ENCODE data around the gene SEPHS2.
A peak's percentile ranks its signal among the peaks of the same experiment; 100 is the strongest.
"Not testable (repeated sequence)": the region's sequence is repeated elsewhere in the genome, so short reads cannot be mapped to it uniquely, and the experiment has no call there.

SEPHS2 gene

DNA sequence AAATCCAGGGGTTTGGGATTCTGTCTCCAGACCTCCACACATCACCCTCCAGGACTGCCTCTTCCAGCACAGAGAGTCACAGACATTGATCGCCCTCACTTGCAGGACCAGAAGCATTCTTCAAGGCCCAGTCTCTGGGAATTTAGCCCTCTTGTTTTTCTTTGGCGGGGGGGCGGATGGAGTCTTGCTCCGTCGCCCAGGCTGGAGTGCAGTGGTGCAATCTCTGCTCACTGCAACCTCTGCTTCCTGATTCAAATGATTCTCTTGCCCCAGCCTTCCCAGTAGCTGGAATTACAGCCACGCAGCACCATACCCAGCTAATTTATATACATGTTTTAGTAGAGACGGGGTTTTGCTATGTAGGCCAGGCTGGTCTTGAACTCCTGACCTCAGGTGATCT is 18.4 kb upstream of the SEPHS2 start:
- DNase-seq: no peak

DNA sequence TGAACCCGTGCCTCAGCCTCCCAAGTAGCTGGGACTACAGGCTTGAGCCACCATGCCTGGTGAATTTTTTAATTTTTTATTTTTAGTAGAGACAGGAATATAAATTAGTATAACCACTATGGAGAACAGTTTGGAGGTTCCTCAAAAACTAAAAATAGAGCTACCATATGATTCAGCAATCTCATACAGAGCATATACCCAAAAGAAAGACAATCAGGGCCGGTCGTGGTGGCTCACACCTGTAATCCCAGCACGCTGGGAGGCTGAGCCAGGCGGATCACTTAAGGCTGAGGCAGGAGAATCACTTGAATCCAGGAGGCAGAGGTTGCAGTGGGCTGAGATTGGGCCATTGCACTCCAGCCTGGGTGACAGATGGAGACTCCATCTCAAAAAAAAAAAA is 15.8 kb upstream of the SEPHS2 start:
- DNase-seq: not testable (repeated sequence)

DNA sequence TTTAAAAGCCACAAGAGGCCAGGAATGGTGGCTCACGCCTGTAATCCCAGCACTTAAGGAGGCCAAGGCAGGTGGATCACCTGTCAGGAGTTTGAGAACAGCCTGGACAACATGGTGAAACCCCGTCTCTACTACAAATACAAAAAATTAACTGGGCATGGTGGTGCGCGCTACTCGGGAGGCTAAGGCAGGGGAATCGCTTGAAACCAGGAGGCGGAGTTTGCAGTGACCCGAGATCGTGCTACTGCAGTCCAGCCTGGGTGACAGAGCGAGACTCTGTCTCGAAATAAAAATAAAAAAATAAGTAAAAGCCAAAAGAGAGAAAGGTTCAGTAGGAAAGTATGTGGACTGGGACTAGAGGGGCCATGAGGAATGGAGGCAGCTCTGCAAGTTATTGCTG is 13.8 kb upstream of the SEPHS2 start:
- DNase-seq: no peak

DNA sequence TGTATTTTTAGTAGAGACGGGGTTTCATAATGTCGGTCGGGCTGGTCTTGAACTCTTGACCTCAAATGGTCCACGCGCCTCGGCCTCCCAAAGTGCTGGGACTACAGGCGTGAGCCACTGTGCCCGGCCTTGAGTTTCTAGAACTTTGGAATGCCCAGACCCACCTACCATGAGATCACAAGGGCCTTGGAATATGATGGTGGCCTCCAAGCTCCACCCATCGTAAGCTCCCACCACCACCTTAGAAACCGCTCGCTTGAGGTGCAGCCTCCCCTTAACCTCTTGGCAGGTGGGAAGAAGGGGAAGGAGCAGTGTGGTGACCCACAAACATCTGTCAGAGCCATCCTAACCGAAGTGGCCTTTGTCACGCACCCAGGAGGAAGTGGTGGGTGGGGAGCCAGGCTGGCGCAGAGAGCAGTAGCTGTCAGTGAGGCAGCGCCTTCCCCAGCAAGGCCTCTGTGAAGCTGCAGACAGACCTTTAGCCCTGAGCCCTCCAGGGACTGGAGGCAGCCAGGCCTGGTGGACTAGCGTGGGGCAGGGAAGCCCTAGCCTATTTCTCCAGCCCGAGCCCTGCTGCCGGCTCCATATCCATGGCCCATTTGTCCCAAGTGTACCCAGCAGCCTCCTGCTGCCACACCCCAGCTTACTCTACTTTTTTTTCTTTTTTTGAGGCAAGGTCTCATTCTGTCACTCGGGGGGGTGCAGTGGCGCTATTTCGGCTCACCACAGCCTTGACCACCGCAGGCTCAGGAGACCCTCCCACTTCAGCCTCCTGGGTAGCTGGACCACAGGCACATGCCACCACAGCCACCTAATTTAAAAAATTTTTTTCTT is 13.1 kb upstream of the SEPHS2 start:
- no peak for DNase-seq

DNA sequence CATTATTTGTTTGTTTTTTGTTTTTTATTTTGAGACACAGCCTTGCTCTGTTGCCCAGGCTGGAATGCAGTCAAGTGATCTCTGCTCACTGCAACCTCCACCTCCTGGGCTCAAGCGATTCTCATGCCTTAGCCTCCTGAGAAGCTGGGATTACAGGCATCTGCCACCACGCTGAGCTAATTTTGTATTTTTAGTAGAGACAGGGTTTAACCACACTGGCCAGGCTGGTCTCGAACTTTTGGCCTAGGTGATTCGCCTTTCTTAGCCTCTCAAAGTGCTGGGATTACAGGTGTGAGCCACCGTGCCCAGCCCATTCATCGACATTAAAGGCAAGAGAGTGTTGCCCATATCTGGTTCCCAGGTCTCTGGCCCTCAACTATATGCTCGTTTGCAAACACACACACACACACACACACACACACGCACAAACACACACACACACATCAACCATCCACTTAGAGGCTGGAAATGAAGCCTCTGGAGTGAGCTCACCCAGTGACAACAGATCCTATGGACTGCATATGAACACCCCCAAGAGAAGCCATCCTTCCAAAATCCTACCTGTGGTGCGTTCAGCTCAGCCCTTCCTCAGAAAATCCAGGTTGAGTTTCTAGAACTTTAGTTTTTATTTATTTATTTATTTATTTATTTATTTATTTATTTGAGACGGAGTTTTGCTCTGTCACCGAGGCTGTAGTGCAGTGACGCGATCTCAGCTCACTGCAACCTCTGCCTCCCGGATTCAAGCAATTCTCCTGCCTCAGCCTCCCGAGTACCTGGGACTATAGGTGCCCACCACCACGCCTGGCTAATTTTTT is 12.3 kb upstream of the SEPHS2 start:
- DNase-seq: no peak

DNA sequence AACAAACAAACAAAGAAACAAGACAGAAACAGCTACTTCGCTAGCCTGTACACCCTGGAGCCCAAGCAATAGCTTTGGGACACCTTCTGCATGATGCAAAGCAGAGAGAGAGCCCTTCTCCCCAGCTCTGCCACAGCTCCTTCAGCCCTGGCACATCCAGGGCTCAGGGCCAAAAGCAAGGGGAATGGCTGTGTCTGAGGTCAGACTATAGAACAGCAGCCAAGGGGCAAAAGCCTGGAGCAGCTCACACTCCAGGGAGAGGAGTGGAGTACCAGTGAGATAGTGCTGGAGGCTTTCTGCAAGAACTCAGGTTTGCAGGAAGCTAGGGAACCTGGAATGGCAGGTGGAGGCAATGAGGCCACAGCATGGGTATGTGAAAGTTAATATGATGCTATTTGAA is 11.6 kb upstream of the SEPHS2 start:
- no peak for DNase-seq

DNA sequence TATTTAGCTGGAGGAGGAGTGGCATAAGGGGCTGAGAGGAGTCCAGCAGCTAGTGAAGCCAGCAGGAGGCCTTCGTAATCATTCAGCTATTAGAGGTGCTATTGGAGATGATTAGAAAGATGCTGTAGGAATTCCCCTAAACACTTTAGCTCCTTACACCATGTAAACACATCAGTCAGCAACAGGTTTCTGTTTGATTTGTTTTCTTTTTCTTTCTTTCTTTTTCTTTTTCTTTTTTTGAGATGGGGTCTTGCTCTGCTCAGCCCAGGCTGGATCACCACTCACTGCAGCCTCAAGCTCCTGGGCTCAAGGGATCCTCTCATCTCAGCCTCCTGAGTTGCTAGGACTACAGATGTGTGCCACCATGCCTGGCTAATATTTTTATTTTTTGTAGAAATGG is 10.6 kb upstream of the SEPHS2 start:
- no peak for DNase-seq

DNA sequence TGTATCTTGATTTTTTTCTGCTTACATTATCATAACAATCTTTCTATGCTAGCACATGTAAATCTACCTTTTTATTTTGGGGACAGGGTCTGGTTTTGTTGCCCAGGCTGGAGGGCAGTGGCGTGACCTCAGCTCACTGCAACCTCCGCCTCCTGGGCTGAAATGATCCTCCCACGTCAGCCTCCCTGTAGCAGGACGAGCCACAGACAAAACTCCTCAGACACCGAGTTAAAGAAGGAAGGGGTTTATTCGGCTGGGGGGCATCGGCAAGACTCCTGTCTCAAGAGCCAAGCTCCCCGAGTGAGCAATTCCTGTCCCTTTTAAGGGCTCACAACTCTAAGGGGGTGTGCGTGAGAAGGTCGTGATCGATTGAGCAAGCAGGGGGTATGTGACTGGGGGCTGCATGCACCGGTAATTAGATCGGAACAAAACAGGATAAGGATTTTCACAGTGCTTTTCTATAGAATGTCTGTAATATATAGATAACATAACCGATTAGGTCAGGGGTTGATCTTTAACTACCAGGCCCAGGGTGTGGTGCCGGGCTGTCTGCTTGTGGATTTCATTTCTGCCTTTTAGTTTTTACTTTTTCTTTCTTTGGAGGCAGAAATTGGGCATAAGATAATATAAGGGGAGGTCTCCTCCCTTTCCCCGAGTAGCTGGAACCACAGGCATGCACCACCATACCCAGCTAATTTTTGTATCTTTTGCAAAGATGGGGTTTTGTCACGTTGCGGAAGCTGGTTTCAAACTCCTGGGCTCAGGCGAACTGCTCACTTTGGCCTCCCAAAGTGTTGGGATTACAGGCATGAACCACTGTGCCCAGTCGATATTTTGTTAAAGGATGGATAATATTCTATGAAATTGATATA is 7.3 kb upstream of the SEPHS2 start:
- not testable (repeated sequence) for DNase-seq

DNA sequence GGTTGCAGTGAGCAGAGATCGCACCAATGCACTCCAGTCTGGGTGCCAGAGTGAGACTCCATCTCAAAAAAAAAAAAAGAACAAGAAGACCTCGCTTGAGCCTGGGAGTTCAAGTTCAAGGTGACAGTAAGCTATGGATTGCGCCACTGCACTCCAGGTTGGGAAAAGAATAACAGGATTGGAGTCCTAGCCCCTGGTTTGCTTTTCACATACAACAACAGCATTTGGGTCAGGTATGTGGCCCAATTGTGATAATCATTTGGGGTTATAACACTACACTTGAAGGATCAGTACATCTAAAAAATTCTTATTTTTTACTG is 3.4 kb upstream of the SEPHS2 start:
- DNase-seq: no peak

DNA sequence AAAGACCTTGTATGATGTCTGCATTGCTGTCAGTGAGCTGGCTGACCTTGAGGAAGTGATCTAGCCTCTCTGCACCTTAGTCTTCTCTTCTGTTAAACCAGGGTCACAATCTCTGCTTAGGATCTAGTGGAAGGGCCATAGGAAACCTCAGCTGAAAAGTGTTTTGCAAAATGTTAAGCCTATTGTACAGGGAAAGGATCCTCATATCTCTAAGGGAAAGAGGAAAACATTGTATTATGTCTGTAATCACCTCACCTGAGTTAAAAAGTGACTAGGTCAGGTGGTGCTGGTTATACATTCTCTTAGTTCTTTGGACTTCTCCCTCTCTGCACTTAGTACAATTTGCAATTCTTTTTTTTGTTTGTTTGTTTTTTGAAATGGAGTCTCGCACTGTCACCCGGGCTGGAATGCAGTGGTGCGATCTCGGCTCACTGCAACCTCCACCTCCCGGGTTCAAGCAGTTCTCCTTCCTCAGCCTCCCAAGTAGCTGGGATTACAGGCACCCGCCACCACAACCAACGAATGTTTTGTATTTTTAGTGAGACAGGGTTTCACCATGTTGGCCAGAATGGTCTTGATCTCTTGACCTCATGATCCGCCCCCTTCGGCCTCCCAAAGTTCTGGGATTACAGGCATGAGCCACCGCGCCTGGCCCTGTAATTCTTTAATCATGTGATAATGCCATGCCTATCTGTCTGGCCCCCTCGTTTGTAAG is 2.0 kb upstream of the SEPHS2 start:
- peak; percentile 3 for DNase-seq

DNA sequence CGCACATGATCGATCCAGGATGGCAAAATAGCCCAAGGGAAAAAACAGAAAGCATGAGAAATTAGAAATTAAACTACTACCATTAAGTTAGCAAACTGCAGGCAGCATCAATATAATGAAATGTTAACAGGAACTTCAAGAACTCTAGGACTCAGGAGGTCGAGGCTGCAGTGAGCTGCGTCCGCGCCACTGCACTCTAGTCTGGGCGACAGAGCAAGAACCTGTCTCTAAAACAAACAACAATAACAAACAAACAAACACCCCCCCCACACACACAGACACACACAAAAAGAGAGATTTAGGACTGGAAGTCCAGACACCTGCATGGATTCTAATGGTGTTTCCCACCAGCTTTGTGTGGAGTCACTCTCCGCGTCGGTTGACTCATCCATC is 525 bp upstream of the SEPHS2 start:
- no peak for DNase-seq

DNA sequence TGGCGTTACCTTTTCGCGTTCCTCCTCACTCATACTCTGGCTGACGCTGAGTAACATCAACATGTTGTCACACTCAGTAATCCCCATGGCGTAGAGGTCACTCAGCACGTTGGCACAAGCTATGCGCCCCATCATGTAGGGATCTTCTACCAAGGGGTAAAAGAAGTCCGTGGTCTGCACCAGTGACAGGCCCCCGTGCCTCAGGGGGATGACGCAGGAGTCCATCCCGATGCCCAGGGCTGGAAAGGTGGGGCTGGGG is 596 bp downstream of the SEPHS2 start:
- no peak for DNase-seq

DNA sequence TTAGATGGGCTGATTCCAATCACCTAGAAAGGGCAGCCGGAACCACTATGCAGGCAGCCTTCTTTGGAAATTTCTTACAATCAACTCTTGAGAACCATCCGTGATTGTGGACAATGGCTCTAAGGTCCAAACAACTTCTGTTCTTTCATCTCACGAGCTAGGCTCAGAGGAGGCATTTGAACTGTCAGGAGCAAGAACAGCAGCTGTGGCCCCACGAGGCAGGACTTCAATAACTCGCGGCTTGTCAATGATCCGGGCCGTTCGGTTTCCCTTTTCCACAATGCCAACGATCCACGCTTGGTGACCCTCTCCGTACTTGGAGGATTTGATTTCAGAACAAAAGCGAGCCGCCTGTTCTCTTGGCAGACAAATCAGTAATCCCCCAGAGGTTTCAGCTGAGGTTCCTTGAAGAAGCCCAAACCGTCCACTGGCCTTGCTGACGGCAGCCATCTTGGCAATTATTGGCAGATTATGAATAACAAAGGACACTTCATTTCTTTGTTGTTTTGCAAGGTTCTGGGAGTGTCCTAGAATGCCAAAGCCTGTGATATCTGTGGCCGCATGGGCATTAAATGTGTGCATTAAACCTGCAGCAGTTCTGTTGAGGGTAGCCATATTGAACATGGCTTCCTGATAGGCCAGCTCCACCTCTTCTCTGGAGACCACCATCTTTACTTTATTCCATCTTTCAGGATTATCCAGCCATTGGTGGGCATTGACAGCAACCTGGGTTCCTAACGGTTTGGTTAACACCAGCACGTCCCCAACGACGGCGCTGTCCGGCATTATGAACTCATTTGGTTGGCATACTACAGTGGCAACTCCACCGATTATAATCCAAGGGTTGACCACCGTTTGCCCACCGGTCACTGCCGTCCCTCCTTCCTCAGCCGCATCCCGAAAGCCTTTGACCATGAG is 1.2 kb downstream of the SEPHS2 start:
- no peak for DNase-seq

DNA sequence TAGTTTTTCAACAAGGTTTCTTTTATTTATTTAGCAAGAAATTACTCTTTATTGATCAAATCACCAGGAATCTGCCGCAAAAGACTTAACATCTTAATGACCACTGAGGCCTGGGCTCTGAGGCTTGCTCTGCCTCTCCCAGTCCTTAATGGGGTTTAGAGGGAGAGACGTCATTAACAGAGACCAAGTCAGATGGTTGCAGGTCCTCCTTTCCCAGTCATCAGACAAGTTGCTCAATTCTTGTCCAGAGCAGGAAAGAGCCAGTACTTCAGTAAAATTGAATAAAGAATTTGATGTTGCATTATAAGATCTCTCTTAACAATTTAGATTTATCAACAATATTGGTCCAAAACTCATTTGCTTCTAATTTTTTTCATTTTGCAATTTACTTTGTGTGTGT is 2.0 kb downstream of the SEPHS2 start:
- DNase-seq: no peak

DNA sequence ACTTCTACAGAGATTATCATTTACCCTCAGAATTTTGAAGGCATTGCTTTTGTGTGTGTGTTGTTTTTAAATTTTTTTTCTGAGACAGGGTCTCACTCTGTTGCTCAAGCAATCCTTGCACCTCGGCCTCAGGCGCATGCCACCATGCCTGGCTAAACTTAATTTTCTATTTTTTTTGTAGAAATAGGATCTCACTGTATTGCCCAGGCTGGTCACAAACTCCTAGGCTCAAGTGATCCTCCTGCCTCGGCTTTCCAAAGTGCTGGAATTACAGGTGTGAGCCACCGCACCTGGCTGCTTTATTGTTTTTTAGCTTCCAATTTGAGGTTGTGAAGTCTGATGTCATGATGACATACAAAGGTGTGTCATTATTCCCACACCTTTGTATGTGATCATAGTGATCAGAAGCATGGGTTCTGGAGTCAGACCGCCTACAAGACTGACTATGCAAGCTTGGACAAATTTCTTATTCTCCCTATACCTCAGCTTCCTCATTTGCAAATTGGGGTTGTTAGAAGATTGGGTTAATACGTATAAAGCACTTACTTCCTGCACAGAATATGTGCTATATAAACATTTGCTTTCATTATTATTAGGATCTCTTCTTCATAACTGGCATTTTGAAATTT is 5.8 kb downstream of the SEPHS2 start:
- no peak for DNase-seq

DNA sequence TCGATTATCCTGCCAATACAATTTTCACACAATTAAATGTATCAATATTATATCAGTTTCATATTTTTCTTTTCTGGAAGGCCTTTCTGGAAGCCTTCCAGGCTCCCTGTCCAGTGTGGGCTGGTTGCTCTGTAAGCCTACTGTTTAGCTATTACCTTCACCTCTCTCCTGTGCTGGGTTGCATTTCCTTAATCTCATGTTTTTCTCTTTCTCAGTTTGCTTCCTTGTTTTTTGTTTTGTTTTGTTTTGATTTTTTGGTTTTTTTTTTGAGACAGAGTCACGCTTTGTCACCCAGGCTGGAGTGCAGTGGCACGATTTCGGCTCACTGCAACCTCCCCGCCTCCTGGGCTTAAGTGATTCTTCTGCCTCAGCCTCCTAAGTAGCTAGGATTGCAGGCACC is 6.8 kb downstream of the SEPHS2 start:
- DNase-seq: no peak

DNA sequence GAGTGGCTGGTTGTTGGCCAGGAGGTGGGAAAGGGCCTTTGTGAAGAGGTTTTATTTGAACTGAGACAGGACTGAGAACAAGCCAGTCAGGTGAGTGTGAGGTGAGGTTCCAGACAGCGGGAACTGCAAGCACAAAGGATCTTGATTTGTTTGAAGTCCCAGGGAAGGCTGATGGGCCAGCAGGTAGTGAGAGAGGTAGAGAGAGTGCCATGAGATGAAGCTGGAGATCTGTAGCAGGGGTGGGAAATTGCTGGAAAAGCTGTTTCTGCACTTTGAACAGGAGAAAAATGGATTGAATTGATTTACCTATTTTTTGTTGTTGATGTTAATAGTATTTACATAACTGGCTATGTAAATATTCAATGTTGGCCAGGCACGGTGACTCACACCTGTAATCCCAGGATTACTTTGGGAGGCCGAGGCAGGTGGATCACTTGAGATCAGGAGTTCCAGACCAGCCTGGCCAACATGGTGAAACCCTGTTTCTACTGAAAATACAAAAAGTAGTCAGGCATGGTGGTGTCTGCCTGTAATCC is 8.1 kb downstream of the SEPHS2 start:
- no peak for DNase-seq

DNA sequence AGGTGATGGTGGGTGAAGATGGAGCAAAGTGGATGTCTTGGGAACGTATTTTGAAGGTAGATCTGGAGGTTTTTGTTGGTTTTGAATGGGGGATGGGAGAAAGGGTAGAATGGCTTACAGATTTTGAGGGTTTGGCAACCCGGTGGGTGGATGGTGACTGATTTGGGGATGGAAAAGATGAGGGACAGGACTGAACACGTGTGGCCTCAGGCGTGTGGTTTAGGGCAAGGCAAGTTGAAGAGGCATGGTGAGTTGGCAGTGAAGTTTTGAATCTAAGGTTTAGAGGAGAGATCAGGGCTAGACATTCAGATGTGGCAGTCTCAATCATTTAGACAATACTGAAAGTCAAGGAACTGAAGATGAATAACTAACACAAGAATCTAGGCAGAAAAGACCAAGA is 10.8 kb downstream of the SEPHS2 start:
- DNase-seq: no peak

DNA sequence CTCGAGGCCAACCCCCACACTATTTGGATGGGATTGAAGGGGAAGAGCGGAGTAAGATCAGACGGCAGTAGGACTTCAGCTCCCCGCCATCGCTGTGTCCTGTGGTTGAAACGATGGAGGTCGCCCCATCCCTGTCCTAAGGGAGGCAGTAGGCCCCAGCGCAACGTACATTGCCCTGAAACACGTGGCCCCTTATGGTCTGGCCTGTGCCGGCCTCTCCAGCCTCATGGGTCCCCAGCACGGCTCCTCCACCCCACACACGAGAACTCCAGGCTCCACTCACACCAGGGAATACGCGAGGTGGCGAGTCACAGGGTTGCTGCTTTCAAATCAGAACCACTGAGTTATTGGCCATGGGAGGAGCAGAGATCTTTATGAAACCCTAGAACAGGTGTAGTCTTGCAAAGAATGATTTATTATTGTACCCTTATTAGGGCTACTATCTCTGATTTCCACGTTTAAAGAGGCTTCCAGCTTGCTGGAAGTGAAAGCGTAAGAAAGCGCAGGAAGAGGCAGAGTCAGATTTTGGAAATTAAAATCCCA is 15.2 kb downstream of the SEPHS2 start:
- DNase-seq: no peak

DNA sequence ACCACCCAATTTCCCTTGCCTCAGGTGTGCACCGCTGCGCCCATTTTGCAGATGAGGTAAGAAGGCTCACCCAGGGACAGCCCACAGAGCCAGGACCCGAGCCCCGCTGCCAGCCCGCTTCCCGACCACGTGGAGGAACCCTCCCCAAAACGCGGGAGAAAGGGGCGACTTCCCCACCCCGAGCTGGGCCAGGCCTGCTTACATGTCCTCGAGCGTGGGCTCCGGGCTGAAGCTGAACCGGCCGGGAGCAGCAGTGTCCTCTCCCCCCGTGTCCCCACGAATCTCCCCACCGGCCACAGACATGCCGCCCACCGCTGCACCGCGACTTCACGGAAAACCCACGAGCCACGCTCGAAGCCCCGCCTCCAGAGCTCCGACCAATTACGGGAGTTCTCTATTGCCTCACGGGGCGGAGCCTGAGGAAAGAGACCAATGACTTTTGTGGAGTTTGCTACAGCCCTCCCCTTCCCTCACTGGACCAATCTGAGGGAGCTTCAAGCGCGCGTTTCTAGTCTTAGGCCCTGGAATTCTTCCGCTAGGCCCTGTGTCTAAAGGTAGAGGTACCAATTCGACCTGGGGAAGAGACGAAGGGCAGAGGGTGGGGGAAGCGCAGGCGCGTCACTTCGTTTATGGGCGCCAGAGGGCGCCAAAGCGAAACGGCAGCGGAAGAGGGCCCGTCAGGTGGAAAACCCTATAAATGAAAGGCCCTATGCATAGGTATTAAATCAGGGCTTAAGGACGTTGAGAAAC is 15.8 kb downstream of the SEPHS2 start, which contains the start of gene DCTPP1:
DCTPP1 (minus strand) TSS at position 353 of the 750 bp plus-strand sequence; CDS start at position 303, 50 bp downstream.
- DNase-seq: peak; percentile 99

Data from kidney glomerular epithelial cell (primary cell).